ENCODE results near the gene SRRM2.

- no peak for TF ChIP-seq REST (IDR thresholded peaks at IDR 0.05; ENCODE audit: insufficient read depth in 1 of 2, low read depth in 2 of 2, low read length in 1 of 2)
- no peak for TF ChIP-seq CTCF (IDR thresholded peaks at IDR 0.05)
- no peak for TF ChIP-seq POLR2AphosphoS5 (IDR thresholded peaks at IDR 0.05; ENCODE audit: low read depth, low read length)
Observed at GRCh38 chr16:2740476-2740875, 12.0 kb upstream of the SRRM2 start.

Data from Panc1 (cell line).